CD8-positive, alpha-beta memory T cell (primary cell): ENCODE data around the gene ABCG4. TPM values are rescaled to one million over a fixed set of nuclear protein-coding genes. Genes with fewer than 3 reads are reported as not detected.

Experiments
- CTCF ChIA-PET: fragments of 350-600 bp; sonication (Branson Sonifier 250); formaldehyde crosslinking; loops from one replicate; lab custom pipeline; 2021; ENCODE audit warnings: antibody characterized with exemption; lab: Charles Lee
- POLR2A ChIA-PET: fragments of 350-600 bp; sonication (Branson Sonifier 250); formaldehyde crosslinking; loops from one replicate; lab custom pipeline; 2021; ENCODE audit warnings: antibody characterized with exemption; lab: Charles Lee
- DNase-seq, 5 donors: peaks; one replicate each; pipeline versions ENCODE4 v3.0.0 to v3.0.0-alpha.2; 2020 to 2022; ENCODE audit warnings: mixed read lengths in 1 of 5
- H3K27ac ChIP-seq: one replicate; pipeline ENCODE4 v1.7.0; 2013; ENCODE audit warnings: low read depth, mild to moderate bottlenecking, low read length, moderate library complexity
- H3K27me3 ChIP-seq: 2 replicates; pipeline ENCODE4 v1.7.0; 2013; ENCODE audit warnings: low read length, mild to moderate bottlenecking; ENCODE audit not compliant: insufficient read depth, poor library complexity, severe bottlenecking
- H3K36me3 ChIP-seq: 2 replicates; pipeline ENCODE4 v1.7.0; 2013; ENCODE audit warnings: mild to moderate bottlenecking, low read length, moderate library complexity; ENCODE audit not compliant: insufficient read depth
- H3K4me1 ChIP-seq: 2 replicates; pipeline ENCODE4 v1.7.0; 2013; ENCODE audit warnings: mild to moderate bottlenecking, low read length, moderate library complexity; ENCODE audit not compliant: insufficient read depth
- H3K4me3 ChIP-seq: 2 replicates; pipeline ENCODE4 v1.7.0; 2013; ENCODE audit warnings: mild to moderate bottlenecking, low read length
- H3K9me3 ChIP-seq: 2 replicates; pipeline ENCODE4 v1.7.0; 2013; ENCODE audit warnings: mild to moderate bottlenecking, low read length
- H3K27ac Mint-ChIP-seq, 8 donors: one replicate each; pipeline ENCODE4 v1.8.0; 2020 to 2021; ENCODE audit warnings: mixed read lengths in 8 of 8, mild to moderate bottlenecking in 6 of 8, inconsistent platforms in 3 of 8, moderate library complexity in 3 of 8
- H3K27me3 Mint-ChIP-seq, 2 donors: one replicate each; pipeline ENCODE4 v1.8.0; 2020 to 2021; ENCODE audit warnings: mixed read lengths in 2 of 2, mild to moderate bottlenecking in 1 of 2, moderate library complexity in 1 of 2
- H3K36me3 Mint-ChIP-seq, 3 donors: one replicate each; pipeline ENCODE4 v1.8.0; 2020 to 2021; ENCODE audit warnings: mixed read lengths in 3 of 3, inconsistent platforms in 1 of 3, mild to moderate bottlenecking in 1 of 3
- H3K4me1 Mint-ChIP-seq, 3 donors: one replicate each; pipeline ENCODE4 v1.8.0; 2020 to 2021; ENCODE audit warnings: mixed read lengths in 3 of 3, inconsistent platforms in 1 of 3, mild to moderate bottlenecking in 1 of 3
- H3K4me3 Mint-ChIP-seq, 7 donors: one replicate each; pipeline ENCODE4 v1.8.0; 2020 to 2021; ENCODE audit warnings: mixed read lengths in 7 of 7, mild to moderate bottlenecking in 6 of 7, moderate library complexity in 4 of 7, inconsistent platforms in 2 of 7
- H3K9me3 Mint-ChIP-seq, 5 donors: one replicate each; pipeline ENCODE4 v1.8.0; 2020 to 2022; ENCODE audit warnings: mixed read lengths in 5 of 5, mild to moderate bottlenecking in 3 of 5, moderate library complexity in 2 of 5, inconsistent platforms in 1 of 5
- polyA plus RNA-seq: library from polyadenylated mRNA; unstranded; fragments of 300-500 nt; fragmentation: Illumina TruSeq; gene quantifications from one replicate; pipeline ENCODE4 v1.2.3, GENCODE V29; 2021
- total RNA-seq, 2 experiments: library from RNA; stranded (reverse); gene quantifications; one replicate each; pipeline ENCODE4 v1.2.3, GENCODE V29; 2021

The ABCG4 gene
- total and polyA plus RNA-seq, 3 experiments from 2014 or later, result 0.11 to 0.18 TPM; not detected in 1

DNA sequence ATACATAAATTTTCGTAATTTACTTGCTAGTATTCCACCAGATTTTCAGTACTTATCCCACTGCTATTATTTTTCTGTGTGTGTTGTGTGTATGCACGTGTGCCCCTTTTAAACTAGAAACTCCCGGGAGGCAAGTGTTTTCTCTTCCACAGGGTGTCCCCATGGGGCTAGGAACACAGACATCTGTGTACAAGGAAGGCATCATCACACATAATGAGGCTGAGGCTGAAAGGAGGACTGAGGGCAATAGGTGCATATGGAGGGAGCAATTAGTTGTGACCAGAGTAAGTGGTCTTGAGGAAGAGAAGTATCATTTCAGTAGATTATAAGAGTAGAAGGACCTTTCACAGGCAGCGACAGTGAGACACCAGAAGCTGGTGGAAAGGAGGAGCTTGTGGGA is 45.1 kb upstream of the ABCG4 start:
- Mint-ChIP-seq H3K27ac (peak overlapping the region in 6 of 8 donors; percentile 61 to 86 (median 78)), H3K4me3 (peak overlapping the region in 6 of 7 donors; percentile 49 to 91 (median 72)), H3K36me3 (peaks cover 0 to 22% (median 3%) of the 10 kb centered on the region in 3 donors), H3K9me3 (no peaks in the 10 kb centered on the region), H3K27me3 (no peaks in the 10 kb centered on the region), H3K4me1 (peaks cover 48 to 65% (median 61%) of the 10 kb centered on the region in 3 donors)
- H3K4me3 ChIP-seq, result no peak overlapping the region
- no peak overlapping the region for H3K27ac ChIP-seq
- no peaks in the 10 kb centered on the region for H3K9me3 ChIP-seq
- no peaks in the 10 kb centered on the region for H3K36me3 ChIP-seq
- POLR2A ChIA-PET, result no interaction called here
- H3K27me3 ChIP-seq, result no peaks in the 10 kb centered on the region
- CTCF ChIA-PET, result no interaction called here
- DNase-seq, result no peak
- peaks cover 45% of the 10 kb centered on the region for H3K4me1 ChIP-seq

DNA sequence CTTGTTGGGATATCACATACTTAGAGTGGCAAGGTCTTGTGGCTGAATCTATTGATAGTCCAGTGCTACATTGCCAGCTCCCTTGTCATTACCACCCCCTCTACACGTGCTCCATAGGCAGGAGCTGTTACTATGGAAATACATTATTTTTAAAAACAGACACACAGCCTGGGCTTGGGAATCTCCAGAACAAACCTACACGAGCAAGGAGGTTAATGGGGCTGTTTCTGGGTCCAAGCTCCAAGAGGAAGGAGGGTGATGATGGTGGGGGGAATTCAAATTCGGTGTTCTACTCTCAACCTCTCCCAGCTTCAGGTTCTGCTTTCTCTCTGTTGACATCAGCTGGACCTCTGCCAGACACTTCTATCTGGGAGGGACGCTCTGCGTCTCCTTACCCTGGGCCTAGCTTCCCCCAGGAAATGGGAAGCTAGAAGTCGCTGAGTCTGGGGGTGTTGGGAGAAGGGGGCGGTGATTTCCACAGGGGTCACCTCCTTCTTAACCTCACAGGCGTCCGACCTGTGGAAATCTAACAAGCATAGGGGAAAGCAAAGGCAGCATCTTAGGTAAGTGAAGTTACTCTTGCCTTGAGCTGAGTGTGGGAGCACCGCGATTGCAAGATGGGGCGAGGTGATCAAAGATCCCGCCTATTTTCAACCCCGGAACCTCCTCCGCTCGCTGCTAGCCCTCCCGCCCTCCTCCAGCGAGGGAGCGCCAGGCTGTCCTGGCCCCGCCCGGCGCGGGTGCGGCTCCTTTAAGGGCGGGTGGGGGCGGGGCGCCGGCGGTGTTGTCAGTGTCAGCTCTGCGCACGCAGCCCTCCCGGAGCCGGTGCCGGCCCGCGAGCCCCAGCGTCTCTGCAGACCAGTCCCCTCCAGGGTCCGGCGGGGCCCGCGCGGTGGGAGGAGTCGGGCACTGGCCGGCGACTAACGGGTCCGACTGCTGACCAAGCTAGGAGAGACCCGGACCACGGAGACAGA is 42.0 kb upstream of the ABCG4 start, which contains the start of gene C2CD2L:
C2CD2L (plus strand) TSS at position 781 of the 974 bp plus-strand sequence. CDS start 398 bp downstream, outside the sequence.
- ChIA-PET CTCF (interaction anchor here (0.7 to 1.4 kb wide), 8 partner anchors 11 to 217 kb away, joined by 3 to 9 read pairs (median 4); partner anchors contain the start of genes CBL, HINFP and VPS11), POLR2A (interaction anchor here (0.6 to 2.8 kb wide), 9 partner anchors 8 to 122 kb away, joined by 3 to 22 read pairs (median 7); partner anchors contain the start of genes CBL, HINFP, HMBS and RPS25)
- DNase-seq, result peak; percentile 83 to 90 (median 85)
- Histone ChIP-seq H3K9me3 (no peaks in the 10 kb centered on the region), H3K27me3 (no peaks in the 10 kb centered on the region), H3K27ac (peak within 1 kb of the TSS; percentile 82), H3K4me3 (peak within 1 kb of the TSS; percentile 90), H3K4me1 (peaks cover 46% of the 10 kb centered on the region), H3K36me3 (peaks cover 9% of the 10 kb centered on the region)
- peaks cover 3 to 32% (median 6%) of the 10 kb centered on the region in 3 donors for H3K36me3 Mint-ChIP-seq
- H3K9me3 Mint-ChIP-seq, result no peaks in the 10 kb centered on the region
- no peaks in the 10 kb centered on the region for H3K27me3 Mint-ChIP-seq
- H3K4me3 Mint-ChIP-seq, result peak within 1 kb of the TSS; percentile 88 to 98 (median 91)
- peak within 1 kb of the TSS; percentile 79 to 93 (median 91) for H3K27ac Mint-ChIP-seq
- H3K4me1 Mint-ChIP-seq, result peaks cover 46 to 60% (median 54%) of the 10 kb centered on the region in 3 donors

DNA sequence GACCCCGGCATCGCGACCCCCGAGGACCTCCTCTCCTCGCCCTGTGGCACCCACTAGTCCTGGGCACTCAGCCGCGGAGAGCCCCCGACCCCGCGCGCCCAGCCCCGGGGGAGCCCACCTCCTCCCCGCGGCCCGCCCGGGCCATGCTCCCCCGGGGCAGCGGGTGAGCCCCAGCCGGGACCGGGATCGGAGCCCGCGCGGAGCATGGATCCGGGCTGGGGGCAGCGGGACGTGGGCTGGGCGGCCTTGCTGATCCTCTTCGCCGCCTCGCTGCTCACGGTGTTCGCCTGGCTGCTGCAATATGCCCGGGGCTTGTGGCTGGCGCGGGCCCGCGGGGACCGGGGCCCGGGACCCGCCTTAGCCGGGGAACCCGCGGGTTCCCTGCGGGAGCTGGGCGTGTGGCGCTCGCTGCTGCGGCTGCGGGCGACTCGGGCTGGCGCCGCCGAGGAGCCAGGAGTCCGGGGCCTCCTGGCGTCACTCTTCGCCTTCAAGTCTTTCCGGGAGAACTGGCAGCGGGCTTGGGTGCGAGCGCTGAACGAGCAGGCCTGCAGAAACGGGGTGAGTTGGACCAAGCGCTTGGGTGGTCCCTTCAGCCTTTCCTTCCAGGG is 41.2 kb upstream of the ABCG4 start:
- H3K27me3 ChIP-seq, result no peaks in the 10 kb centered on the region
- Mint-ChIP-seq H3K27ac (peak overlapping the region; percentile 79 to 93 (median 90)), H3K36me3 (peaks cover 5 to 32% (median 6%) of the 10 kb centered on the region in 3 donors), H3K4me1 (peaks cover 38 to 52% (median 47%) of the 10 kb centered on the region in 3 donors), H3K27me3 (no peaks in the 10 kb centered on the region), H3K9me3 (no peaks in the 10 kb centered on the region), H3K4me3 (peak overlapping the region; percentile 88 to 98 (median 91))
- peaks cover 43% of the 10 kb centered on the region for H3K4me1 ChIP-seq
- no peaks in the 10 kb centered on the region for H3K9me3 ChIP-seq
- H3K4me3 ChIP-seq, result peak overlapping the region; percentile 90
- H3K36me3 ChIP-seq, result peaks cover 13% of the 10 kb centered on the region
- ChIA-PET CTCF (interaction anchor here (0.7 to 1.2 kb wide), 4 partner anchors 30 to 98 kb away, joined by 3 to 4 read pairs (median 4); partner anchors contain the start of genes CBL and VPS11), POLR2A (interaction anchor here (0.5 to 2.8 kb wide), 6 partner anchors 11 to 90 kb away, joined by 3 to 22 read pairs (median 8); partner anchors contain the start of genes HINFP, RPS25, TRAPPC4 and VPS11)
- H3K27ac ChIP-seq, result peak overlapping the region; percentile 82
- no peak for DNase-seq

DNA sequence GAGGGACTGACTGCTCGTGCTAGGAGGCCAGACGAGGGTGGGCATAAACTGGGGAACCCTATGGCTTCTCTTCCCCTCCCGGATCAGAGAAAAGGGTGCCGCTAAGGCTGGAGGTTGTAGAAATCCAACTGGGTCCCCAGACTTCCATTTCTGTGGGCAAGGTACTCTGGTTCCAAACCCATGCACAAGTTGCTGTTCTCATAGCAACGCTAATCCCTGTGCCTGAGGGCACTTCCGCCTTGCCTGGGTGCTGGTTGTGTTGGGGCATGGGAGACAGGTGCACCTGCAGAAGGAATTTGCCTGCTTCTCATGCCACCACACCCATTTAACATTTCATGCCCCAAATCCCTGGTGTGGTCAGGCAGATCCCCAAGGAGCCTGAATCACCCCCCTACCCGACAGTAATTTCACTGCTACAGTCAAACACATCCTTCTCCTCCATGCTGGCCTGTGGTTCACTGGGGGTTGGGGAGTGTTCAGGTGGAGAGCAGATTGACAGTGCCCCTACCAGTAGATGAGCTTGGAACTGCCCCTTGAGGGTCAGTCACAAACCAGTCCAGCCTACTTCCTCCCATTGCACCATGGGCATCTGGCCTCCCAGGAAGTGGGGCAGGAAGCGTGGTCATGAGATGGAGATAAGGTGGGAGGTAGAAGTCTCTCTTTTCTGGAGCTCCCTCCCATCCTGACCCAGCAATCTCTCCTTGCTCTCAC is 40.6 kb upstream of the ABCG4 start:
- peak overlapping the region; percentile 82 for H3K27ac ChIP-seq
- peaks cover 19% of the 10 kb centered on the region for H3K36me3 ChIP-seq
- ChIA-PET POLR2A (interaction anchor here (0.5 to 2.8 kb wide), 5 partner anchors 10 to 40 kb away, joined by 3 to 22 read pairs (median 9); partner anchors contain the start of genes HINFP and VPS11), CTCF (interaction anchor here (1.0 to 1.8 kb wide), 3 partner anchors 14 to 104 kb away, joined by 3 to 5 read pairs (median 3); a partner anchor contains a TSS)
- peaks cover 38 to 48% (median 43%) of the 10 kb centered on the region in 3 donors for H3K4me1 Mint-ChIP-seq
- H3K9me3 ChIP-seq, result no peaks in the 10 kb centered on the region
- no peaks in the 10 kb centered on the region for H3K27me3 ChIP-seq
- DNase-seq, result peak in 3 of 5 donors; percentile 30 to 58 (median 55)
- H3K27me3 Mint-ChIP-seq, result no peaks in the 10 kb centered on the region
- peaks cover 5 to 39% (median 6%) of the 10 kb centered on the region in 3 donors for H3K36me3 Mint-ChIP-seq
- H3K27ac Mint-ChIP-seq, result peak overlapping the region; percentile 79 to 93 (median 90)
- no peaks in the 10 kb centered on the region for H3K9me3 Mint-ChIP-seq
- peak overlapping the region; percentile 88 to 98 (median 91) for H3K4me3 Mint-ChIP-seq
- peak overlapping the region; percentile 90 for H3K4me3 ChIP-seq
- peaks cover 36% of the 10 kb centered on the region for H3K4me1 ChIP-seq

DNA sequence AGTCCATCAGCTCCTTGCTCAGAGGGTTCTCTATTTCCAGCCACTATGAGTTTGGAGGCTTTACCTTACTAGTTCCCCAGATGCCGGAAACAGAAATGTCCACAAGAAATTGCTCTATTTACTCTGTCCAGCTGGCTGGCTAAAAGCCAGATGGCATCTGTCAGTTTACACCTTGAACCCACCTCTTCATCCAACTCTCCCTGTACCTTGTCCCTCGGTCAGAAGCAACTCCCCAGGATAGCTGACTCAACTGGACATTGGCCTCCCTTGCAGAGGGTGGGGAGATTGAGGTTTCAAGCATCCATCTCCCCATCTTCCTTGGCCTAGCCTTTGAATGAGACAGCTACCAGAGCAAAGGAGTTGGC is 40.0 kb upstream of the ABCG4 start:
- CTCF ChIA-PET, result interaction anchor here (0.7 to 1.8 kb wide), 4 partner anchors 13 to 103 kb away, joined by 3 to 5 read pairs (median 3); partner anchors contain the start of gene HINFP
- peaks cover 5 to 44% (median 6%) of the 10 kb centered on the region in 3 donors for H3K36me3 Mint-ChIP-seq
- H3K4me3 Mint-ChIP-seq, result peak overlapping the region; percentile 88 to 98 (median 91)
- H3K27ac Mint-ChIP-seq, result peak overlapping the region in 7 of 8 donors; percentile 79 to 93 (median 88)
- Histone ChIP-seq H3K4me3 (peak overlapping the region; percentile 90), H3K9me3 (no peaks in the 10 kb centered on the region), H3K4me1 (peaks cover 35% of the 10 kb centered on the region), H3K36me3 (peaks cover 24% of the 10 kb centered on the region), H3K27me3 (no peaks in the 10 kb centered on the region), H3K27ac (peak overlapping the region; percentile 82)
- no peaks in the 10 kb centered on the region for H3K27me3 Mint-ChIP-seq
- no peak for DNase-seq
- peaks cover 36 to 43% (median 38%) of the 10 kb centered on the region in 3 donors for H3K4me1 Mint-ChIP-seq
- POLR2A ChIA-PET, result interaction anchor here (1.1 to 2.8 kb wide), 3 partner anchors 12 to 41 kb away, joined by 3 to 21 read pairs (median 4); partner anchors contain the start of genes HINFP and VPS11
- no peaks in the 10 kb centered on the region for H3K9me3 Mint-ChIP-seq

DNA sequence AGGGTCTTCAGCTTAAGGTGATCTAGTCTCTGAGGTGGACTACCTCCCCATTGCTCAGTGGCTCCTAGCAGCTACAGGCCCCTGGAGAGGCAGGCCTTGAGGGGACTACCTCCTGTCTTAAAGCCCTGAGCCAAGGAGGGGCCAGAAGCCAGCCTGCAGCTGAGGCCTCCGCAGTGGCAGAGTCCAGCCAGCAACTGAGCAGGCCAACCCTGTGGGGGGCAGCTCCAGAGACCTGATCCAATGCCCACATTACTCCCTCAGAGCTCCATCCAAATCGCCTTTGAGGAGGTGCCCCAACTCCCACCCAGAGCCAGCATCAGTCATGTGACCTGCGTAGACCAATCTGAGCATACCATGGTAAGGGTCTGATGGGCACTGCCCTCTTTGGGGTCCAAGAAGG is 39.0 kb upstream of the ABCG4 start:
- Mint-ChIP-seq H3K36me3 (peaks cover 5 to 50% (median 9%) of the 10 kb centered on the region in 3 donors), H3K27me3 (no peaks in the 10 kb centered on the region), H3K4me1 (peaks cover 35 to 38% (median 36%) of the 10 kb centered on the region in 3 donors), H3K27ac (peak overlapping the region in 7 of 8 donors; percentile 37 to 92 (median 83)), H3K4me3 (peak overlapping the region in 6 of 7 donors; percentile 90 to 98 (median 92)), H3K9me3 (no peaks in the 10 kb centered on the region)
- peaks cover 44% of the 10 kb centered on the region for H3K4me1 ChIP-seq
- H3K9me3 ChIP-seq, result no peaks in the 10 kb centered on the region
- DNase-seq, result no peak
- H3K36me3 ChIP-seq, result peaks cover 28% of the 10 kb centered on the region
- H3K27ac ChIP-seq, result no peak overlapping the region
- no peaks in the 10 kb centered on the region for H3K27me3 ChIP-seq
- POLR2A ChIA-PET, result interaction anchor here (0.6 to 1.6 kb wide), 3 partner anchors 11 to 42 kb away, joined by 3 to 4 read pairs (median 4); partner anchors contain the start of genes HINFP and VPS11
- H3K4me3 ChIP-seq, result no peak overlapping the region
- CTCF ChIA-PET, result interaction anchor here (0.7 to 2.0 kb wide), 4 partner anchors 8 to 59 kb away, joined by 3 to 5 read pairs (median 4); partner anchors contain the start of genes DPAGT1 and HINFP
